Nephron (organoid): Measurements from ENCODE around the gene PHACTR4.

Source experiments
- H3K27ac Mint-ChIP-seq, 3 experiments: 2 replicates each; pipeline ENCODE4 v1.8.0; 2020; ENCODE audit warnings: mixed read lengths in 3 of 3, mild to moderate bottlenecking in 2 of 3, moderate library complexity in 1 of 3
- H3K27me3 Mint-ChIP-seq: 2 replicates; pipeline ENCODE4 v1.8.0; 2021; ENCODE audit warnings: low read depth, mild to moderate bottlenecking, moderate library complexity, mixed read lengths
- H3K36me3 Mint-ChIP-seq: 2 replicates; pipeline ENCODE4 v1.8.0; 2020; ENCODE audit warnings: low read depth, mixed read lengths
- H3K4me1 Mint-ChIP-seq: 2 replicates; pipeline ENCODE4 v1.8.0; 2020; ENCODE audit warnings: mixed read lengths
- H3K4me3 Mint-ChIP-seq, 3 experiments: 2 replicates each; pipeline ENCODE4 v1.8.0; 2020; ENCODE audit warnings: mild to moderate bottlenecking in 3 of 3, mixed read lengths in 3 of 3, moderate library complexity in 2 of 3
- H3K9me3 Mint-ChIP-seq: 2 replicates; pipeline ENCODE4 v1.8.0; 2020; ENCODE audit warnings: mixed read lengths
- TF ChIP-seq, protein P1 (sequence below), 3 experiments: fragments of 200-600 bp; sonication (generic); IDR thresholded peaks; one replicate each; pipeline ENCODE4 v1.5.0; 2021; ENCODE audit warnings: antibody characterized with exemption in 3 of 3; ENCODE audit not compliant: unreplicated experiment in 3 of 3

Gene PHACTR4

GRCh38 chr1:28503117-28503516 lies 133.6 kb downstream of the PHACTR4 start:
- peaks cover 6% of the 10 kb centered on the region for H3K27me3 Mint-ChIP-seq
- peaks cover 20% of the 10 kb centered on the region for H3K36me3 Mint-ChIP-seq

GRCh38 chr1:28505406-28506187 lies 136.1 kb downstream of the PHACTR4 start, which contains the start of gene RCC1:
TSS of gene RCC1 (plus strand) at chr1:28506043. CDS start at chr1:28529867, 23,824 bp downstream.
- Mint-ChIP-seq H3K36me3 (peaks cover 31% of the 10 kb centered on the region), H3K27me3 (peaks cover 6% of the 10 kb centered on the region), H3K4me3 (peak within 1 kb of the TSS; percentile 98 to 100 (median 99)), H3K4me1 (peaks cover 37% of the 10 kb centered on the region), H3K9me3 (no peaks in the 10 kb centered on the region), H3K27ac (peak within 1 kb of the TSS; percentile 100)
- TF ChIP-seq, protein P1, sequence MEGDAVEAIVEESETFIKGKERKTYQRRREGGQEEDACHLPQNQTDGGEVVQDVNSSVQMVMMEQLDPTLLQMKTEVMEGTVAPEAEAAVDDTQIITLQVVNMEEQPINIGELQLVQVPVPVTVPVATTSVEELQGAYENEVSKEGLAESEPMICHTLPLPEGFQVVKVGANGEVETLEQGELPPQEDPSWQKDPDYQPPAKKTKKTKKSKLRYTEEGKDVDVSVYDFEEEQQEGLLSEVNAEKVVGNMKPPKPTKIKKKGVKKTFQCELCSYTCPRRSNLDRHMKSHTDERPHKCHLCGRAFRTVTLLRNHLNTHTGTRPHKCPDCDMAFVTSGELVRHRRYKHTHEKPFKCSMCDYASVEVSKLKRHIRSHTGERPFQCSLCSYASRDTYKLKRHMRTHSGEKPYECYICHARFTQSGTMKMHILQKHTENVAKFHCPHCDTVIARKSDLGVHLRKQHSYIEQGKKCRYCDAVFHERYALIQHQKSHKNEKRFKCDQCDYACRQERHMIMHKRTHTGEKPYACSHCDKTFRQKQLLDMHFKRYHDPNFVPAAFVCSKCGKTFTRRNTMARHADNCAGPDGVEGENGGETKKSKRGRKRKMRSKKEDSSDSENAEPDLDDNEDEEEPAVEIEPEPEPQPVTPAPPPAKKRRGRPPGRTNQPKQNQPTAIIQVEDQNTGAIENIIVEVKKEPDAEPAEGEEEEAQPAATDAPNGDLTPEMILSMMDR (IDR thresholded peaks at IDR 0.05; ENCODE audit: unreplicated experiment in 3 of 3), result no peak

More at GRCh38 chr1:28503117-28503516, 133.6 kb downstream of the PHACTR4 start:
- H3K27ac Mint-ChIP-seq, result peak overlapping the region; percentile 46 to 53 (median 49)
- H3K4me1 Mint-ChIP-seq, result peaks cover 15% of the 10 kb centered on the region
- H3K4me3 Mint-ChIP-seq, result peak overlapping the region in 2 of 3 experiments; percentile 60 to 64
- TF ChIP-seq, protein P1 (IDR thresholded peaks at IDR 0.05; ENCODE audit: unreplicated experiment in 3 of 3), result no peak
- no peaks in the 10 kb centered on the region for H3K9me3 Mint-ChIP-seq

GRCh38 chr1:28506907-28507246 lies 137.3 kb downstream of the PHACTR4 start:
- Mint-ChIP-seq H3K9me3 (no peaks in the 10 kb centered on the region), H3K27ac (peak overlapping the region; percentile 100), H3K36me3 (peaks cover 37% of the 10 kb centered on the region), H3K4me1 (peaks cover 37% of the 10 kb centered on the region), H3K27me3 (peaks cover 6% of the 10 kb centered on the region), H3K4me3 (peak overlapping the region; percentile 98 to 100 (median 99))
- TF ChIP-seq, protein P1 (IDR thresholded peaks at IDR 0.05; ENCODE audit: unreplicated experiment in 3 of 3), result no peak

DNA sequence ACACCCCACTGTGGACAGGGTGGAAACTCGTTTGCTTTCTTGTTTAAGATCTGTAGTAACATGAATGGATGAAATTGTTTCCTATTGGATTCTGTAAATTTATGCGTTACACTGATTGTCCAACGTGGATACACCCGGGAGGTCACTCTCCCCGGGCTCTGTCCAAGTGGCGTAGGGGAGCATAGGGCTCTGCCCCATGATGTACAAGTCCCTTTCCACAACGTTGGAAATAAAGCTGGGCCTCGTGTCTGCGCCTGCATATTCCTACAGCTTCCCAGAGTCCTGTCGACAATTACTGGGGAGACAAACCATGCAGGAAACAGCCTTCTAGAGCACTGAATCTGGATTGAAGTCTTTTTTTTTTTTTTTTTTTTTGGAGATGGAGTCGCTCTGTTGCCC lies 137.7 kb downstream of the PHACTR4 start:
- peaks cover 6% of the 10 kb centered on the region for H3K27me3 Mint-ChIP-seq
- peaks cover 41% of the 10 kb centered on the region for H3K36me3 Mint-ChIP-seq
- H3K27ac Mint-ChIP-seq, result peak overlapping the region; percentile 100
- H3K4me1 Mint-ChIP-seq, result peaks cover 37% of the 10 kb centered on the region
- TF ChIP-seq, protein P1 (IDR thresholded peaks at IDR 0.05; ENCODE audit: unreplicated experiment in 3 of 3), result no peak
- H3K9me3 Mint-ChIP-seq, result no peaks in the 10 kb centered on the region
- H3K4me3 Mint-ChIP-seq, result peak overlapping the region; percentile 98 to 100 (median 99)

- H3K4me1 Mint-ChIP-seq, result peaks cover 37% of the 10 kb centered on the region
- TF ChIP-seq, protein P1 (IDR thresholded peaks at IDR 0.05; ENCODE audit: unreplicated experiment in 3 of 3), result no peak
- H3K36me3 Mint-ChIP-seq, result peaks cover 47% of the 10 kb centered on the region
These were observed 138.3 kb downstream of the PHACTR4 start for GRCh38 chr1:28507646-28508434.

More at GRCh38 chr1:28507646-28508434, 138.3 kb downstream of the PHACTR4 start:
- Mint-ChIP-seq H3K27me3 (peaks cover 6% of the 10 kb centered on the region), H3K4me3 (peak overlapping the region; percentile 98 to 100 (median 99)), H3K27ac (peak overlapping the region; percentile 100), H3K9me3 (no peaks in the 10 kb centered on the region)
